Measurements from ENCODE around the gene NCAPD3.

NCAPD3 gene

GRCh38 chr11:134181707-134182106 is 42.1 kb downstream of the NCAPD3 start:
- CTCF ChIA-PET, result no interaction called here
- no peak for DNase-seq (ENCODE audit: extremely low spot score)
- TF ChIP-seq TARDBP (IDR thresholded peaks at IDR 0.05), result no peak
- no peak for TF ChIP-seq FOXA1 (IDR thresholded peaks at IDR 0.05)
- TF ChIP-seq SUZ12 (IDR thresholded peaks at IDR 0.05), result no peak
- no peak for TF ChIP-seq ELF4 (IDR thresholded peaks at IDR 0.05)
- no peak for TF ChIP-seq FOXM1 (IDR thresholded peaks at IDR 0.05; ENCODE audit: borderline replicate concordance)
- TF ChIP-seq BHLHE40 (IDR thresholded peaks at IDR 0.05; ENCODE audit: borderline replicate concordance), result no peak
- no peak for TF ChIP-seq CTBP1 (IDR thresholded peaks at IDR 0.05; ENCODE audit: borderline replicate concordance)
- POLR2A ChIA-PET, result no interaction called here

- no peak for DNase-seq (ENCODE audit: extremely low spot score)
- ChIA-PET CTCF (no interaction called here), POLR2A (no interaction called here)
- no peak for TF ChIP-seq BHLHE40 (IDR thresholded peaks at IDR 0.05; ENCODE audit: borderline replicate concordance)
Observed at GRCh38 chr11:134178032-134178674, 45.6 kb downstream of the NCAPD3 start.

- no peak for TF ChIP-seq SP1 (IDR thresholded peaks at IDR 0.05)
- TF ChIP-seq CTBP1 (IDR thresholded peaks at IDR 0.05; ENCODE audit: borderline replicate concordance), result no peak
- no peak for TF ChIP-seq ZNF384 (IDR thresholded peaks at IDR 0.05)
- TF ChIP-seq NFRKB (IDR thresholded peaks at IDR 0.05), result no peak
- no peak for TF ChIP-seq TARDBP (IDR thresholded peaks at IDR 0.05)
- no peak for TF ChIP-seq PKNOX1 (IDR thresholded peaks at IDR 0.05)
- TF ChIP-seq SUZ12 (IDR thresholded peaks at IDR 0.05), result no peak
- no peak for TF ChIP-seq ARNT (IDR thresholded peaks at IDR 0.05)
- TF ChIP-seq L3MBTL2 (conservative IDR thresholded peaks at IDR 0.05), result no peak
- POLR2A ChIA-PET, result no interaction called here
- CTCF ChIA-PET, result no interaction called here
- no peak for DNase-seq (ENCODE audit: extremely low spot score)
Observed at GRCh38 chr11:134176284-134176683, 47.5 kb downstream of the NCAPD3 start.

- CTCF ChIA-PET, result no interaction called here
- TF ChIP-seq BHLHE40 (IDR thresholded peaks at IDR 0.05; ENCODE audit: borderline replicate concordance) (no peak), L3MBTL2 (conservative IDR thresholded peaks at IDR 0.05) (no peak), ARNT (IDR thresholded peaks at IDR 0.05) (no peak), FOXK2 (IDR thresholded peaks at IDR 0.05) (no peak), PKNOX1 (IDR thresholded peaks at IDR 0.05) (no peak), CTBP1 (IDR thresholded peaks at IDR 0.05; ENCODE audit: borderline replicate concordance) (no peak)
Observed at GRCh38 chr11:134173296-134173695, 50.5 kb downstream of the NCAPD3 start.

GRCh38 chr11:134171951-134172350 is 51.8 kb downstream of the NCAPD3 start:
- TF ChIP-seq FOXM1 (IDR thresholded peaks at IDR 0.05; ENCODE audit: borderline replicate concordance) (no peak), PKNOX1 (IDR thresholded peaks at IDR 0.05) (no peak), LEF1 (IDR thresholded peaks at IDR 0.05; ENCODE audit: borderline replicate concordance) (no peak), CTBP1 (IDR thresholded peaks at IDR 0.05; ENCODE audit: borderline replicate concordance) (no peak), NFRKB (IDR thresholded peaks at IDR 0.05) (no peak), BHLHE40 (IDR thresholded peaks at IDR 0.05; ENCODE audit: borderline replicate concordance) (no peak), ZNF384 (IDR thresholded peaks at IDR 0.05) (no peak), SP1 (IDR thresholded peaks at IDR 0.05) (no peak)
- CTCF ChIA-PET, result no interaction called here
- no peak for DNase-seq (ENCODE audit: extremely low spot score)
- POLR2A ChIA-PET, result no interaction called here

More at GRCh38 chr11:134173296-134173695, 50.5 kb downstream of the NCAPD3 start:
- DNase-seq (ENCODE audit: extremely low spot score), result no peak
- POLR2A ChIA-PET, result no interaction called here

GRCh38 chr11:134170919-134171281 is 52.9 kb downstream of the NCAPD3 start:
- TF ChIP-seq HDGF (IDR thresholded peaks at IDR 0.05; ENCODE audit: borderline replicate concordance) (no peak), TARDBP (IDR thresholded peaks at IDR 0.05) (no peak), BHLHE40 (IDR thresholded peaks at IDR 0.05; ENCODE audit: borderline replicate concordance) (no peak), SUZ12 (IDR thresholded peaks at IDR 0.05) (no peak), FOXM1 (IDR thresholded peaks at IDR 0.05; ENCODE audit: borderline replicate concordance) (no peak), NFRKB (IDR thresholded peaks at IDR 0.05) (no peak), SP1 (IDR thresholded peaks at IDR 0.05) (no peak), PKNOX1 (IDR thresholded peaks at IDR 0.05) (no peak), ZNF384 (IDR thresholded peaks at IDR 0.05) (no peak), CTBP1 (IDR thresholded peaks at IDR 0.05; ENCODE audit: borderline replicate concordance) (no peak), ELF4 (IDR thresholded peaks at IDR 0.05) (no peak)
- DNase-seq (ENCODE audit: extremely low spot score), result no peak
- ChIA-PET CTCF (no interaction called here), POLR2A (no interaction called here)

Measured in HEK293T (cell line).